A673 (cell line): ENCODE data around the gene DCLK2. TPM values are rescaled to one million over a fixed set of nuclear protein-coding genes. Genes with fewer than 3 reads are reported as not detected.

Experiments used
- BruUV-seq: library from RNA; stranded (reverse); fragments of 400-500 nt; replicated peaks from 2 replicates; lab custom pipeline; 2021; lab: Mats Ljungman, UMichigan
- CTCF ChIA-PET: fragments of 300-600 bp; sonication (Branson Sonifier 250); formaldehyde crosslinking; loops from one replicate; lab custom pipeline; 2022; ENCODE audit warnings: antibody characterized with exemption; lab: Charles Lee
- POLR2A ChIA-PET: fragments of 300-600 bp; sonication (Branson Sonifier 250); formaldehyde crosslinking; loops from one replicate; lab custom pipeline; 2022; ENCODE audit warnings: antibody characterized with exemption; ENCODE audit not compliant: low non-redundant PET; lab: Charles Lee
- DNase-seq: peaks from one replicate; pipeline ENCODE4 v3.0.0-alpha.2; 2015; ENCODE audit warnings: low spot score
- H3K27ac ChIP-seq: fragments of 200-600 bp; sonication (generic); 2 replicates; pipeline ENCODE4 v1.5.1; 2016; ENCODE audit warnings: mixed run types, low read depth, mild to moderate bottlenecking, mixed read lengths, antibody characterized with exemption, low read length; ENCODE audit not compliant: poor library complexity, severe bottlenecking
- H3K27me3 ChIP-seq: fragments of 200-600 bp; sonication (generic); replicated peaks from 2 replicates; pipeline ENCODE4 v1.6.1; 2017; ENCODE audit warnings: mixed run types, low read depth, mild to moderate bottlenecking, mixed read lengths, antibody characterized with exemption, low read length; ENCODE audit not compliant: insufficient read depth, poor library complexity
- H3K36me3 ChIP-seq: fragments of 200-600 bp; sonication (generic); 2 replicates; pipeline ENCODE4 v1.6.1; 2016; ENCODE audit warnings: mixed run types, mild to moderate bottlenecking, mixed read lengths, antibody characterized with exemption, low read length; ENCODE audit not compliant: insufficient read depth, poor library complexity, severe bottlenecking
- H3K4me1 ChIP-seq: fragments of 200-600 bp; sonication (generic); 2 replicates; pipeline ENCODE4 v1.6.1; 2017; ENCODE audit warnings: mixed run types, mild to moderate bottlenecking, mixed read lengths, antibody characterized with exemption, low read length; ENCODE audit not compliant: insufficient read depth, poor library complexity, severe bottlenecking
- H3K4me3 ChIP-seq: fragments of 200-600 bp; sonication (generic); 2 replicates; pipeline ENCODE4 v1.5.1; 2016; ENCODE audit warnings: low read depth, mixed run types, mild to moderate bottlenecking, mixed read lengths, low read length; ENCODE audit not compliant: poor library complexity, severe bottlenecking
- H3K9me3 ChIP-seq: fragments of 200-600 bp; sonication (generic); 2 replicates; pipeline ENCODE4 v1.6.1; 2016; ENCODE audit warnings: mixed run types, low read depth, mild to moderate bottlenecking, mixed read lengths, antibody characterized with exemption, low read length; ENCODE audit not compliant: poor library complexity, severe bottlenecking
- EZH2 ChIP-seq: fragments of 200-600 bp; sonication (generic); IDR thresholded peaks from 2 replicates; pipeline ENCODE4 v1.6.1; 2017; ENCODE audit warnings: borderline replicate concordance, low read depth, mild to moderate bottlenecking, mixed read lengths, antibody characterized with exemption, low read length; ENCODE audit not compliant: poor library complexity, severe bottlenecking
- intact Hi-C: fragments of 100-400 bp; cut with micrococcal nuclease; formaldehyde crosslinking; loops from one replicate; pipeline ENCODE4 v1.10.0; 2022; ENCODE audit not compliant: unreplicated experiment
- total RNA-seq: library from RNA; stranded (reverse); gene quantifications from 2 replicates; pipeline ENCODE4 v1.2.3, GENCODE V29; 2021
- TF ChIP-seq, protein P1 (sequence below): fragments of 300-800, 200-600 bp; sonication (generic); conservative IDR thresholded peaks from 2 replicates; pipeline ENCODE4 v1.5.1; 2017; ENCODE audit warnings: low read depth, mild to moderate bottlenecking, antibody characterized with exemption, low read length, moderate library complexity, mixed read lengths

DCLK2 gene
- total RNA-seq, 1 experiment from 2014 or later, result 4.9 TPM

- DNase-seq, result no peak
- Histone ChIP-seq H3K4me1 (no peaks in the 10 kb centered on the region), H3K27me3 (no peaks in the 10 kb centered on the region), H3K9me3 (peaks cover 8% of the 10 kb centered on the region), H3K4me3 (no peak overlapping the region), H3K27ac (no peak overlapping the region), H3K36me3 (no peaks in the 10 kb centered on the region)
- intact Hi-C loops, result no loop called here
- ChIA-PET POLR2A (no interaction called here), CTCF (no interaction called here)
- BruUV-seq, result no TSS peak
- TF ChIP-seq, protein P1, sequence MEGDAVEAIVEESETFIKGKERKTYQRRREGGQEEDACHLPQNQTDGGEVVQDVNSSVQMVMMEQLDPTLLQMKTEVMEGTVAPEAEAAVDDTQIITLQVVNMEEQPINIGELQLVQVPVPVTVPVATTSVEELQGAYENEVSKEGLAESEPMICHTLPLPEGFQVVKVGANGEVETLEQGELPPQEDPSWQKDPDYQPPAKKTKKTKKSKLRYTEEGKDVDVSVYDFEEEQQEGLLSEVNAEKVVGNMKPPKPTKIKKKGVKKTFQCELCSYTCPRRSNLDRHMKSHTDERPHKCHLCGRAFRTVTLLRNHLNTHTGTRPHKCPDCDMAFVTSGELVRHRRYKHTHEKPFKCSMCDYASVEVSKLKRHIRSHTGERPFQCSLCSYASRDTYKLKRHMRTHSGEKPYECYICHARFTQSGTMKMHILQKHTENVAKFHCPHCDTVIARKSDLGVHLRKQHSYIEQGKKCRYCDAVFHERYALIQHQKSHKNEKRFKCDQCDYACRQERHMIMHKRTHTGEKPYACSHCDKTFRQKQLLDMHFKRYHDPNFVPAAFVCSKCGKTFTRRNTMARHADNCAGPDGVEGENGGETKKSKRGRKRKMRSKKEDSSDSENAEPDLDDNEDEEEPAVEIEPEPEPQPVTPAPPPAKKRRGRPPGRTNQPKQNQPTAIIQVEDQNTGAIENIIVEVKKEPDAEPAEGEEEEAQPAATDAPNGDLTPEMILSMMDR, result no peak
- no peak for TF ChIP-seq EZH2
These were observed 38.3 kb downstream of the DCLK2 start for GRCh38 chr4:150116506-150116905.

DNA sequence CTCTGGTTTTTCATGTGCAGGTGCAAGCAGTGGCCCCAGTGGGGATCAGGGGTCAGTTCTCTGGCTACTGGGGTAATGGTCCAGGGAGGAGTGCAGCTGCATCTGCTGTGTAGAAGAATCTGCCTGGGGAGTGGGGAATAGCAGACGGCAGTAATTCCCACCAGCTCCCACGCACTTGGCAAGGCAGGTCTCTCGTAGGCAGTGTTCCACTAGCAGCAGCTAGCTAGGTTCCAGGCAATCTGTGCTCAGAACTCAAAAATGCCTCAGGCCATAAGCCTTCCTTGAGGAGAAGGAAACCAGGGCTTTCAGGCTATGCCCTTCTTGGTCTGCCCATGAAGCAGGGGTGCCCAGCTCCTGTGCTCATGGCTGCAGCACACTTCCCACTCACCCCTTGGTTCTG, 38.8 kb downstream of the DCLK2 start:
- no peak for DNase-seq
- TF ChIP-seq, protein P1, result no peak
- no peak for TF ChIP-seq EZH2
- H3K27me3 ChIP-seq, result no peaks in the 10 kb centered on the region
- POLR2A ChIA-PET, result no interaction called here
- CTCF ChIA-PET, result no interaction called here
- no peak overlapping the region for H3K27ac ChIP-seq
- intact Hi-C loops, result no loop called here
- no peaks in the 10 kb centered on the region for H3K36me3 ChIP-seq
- H3K9me3 ChIP-seq, result peaks cover 13% of the 10 kb centered on the region
- H3K4me1 ChIP-seq, result no peaks in the 10 kb centered on the region
- H3K4me3 ChIP-seq, result no peak overlapping the region
- no TSS peak for BruUV-seq

GRCh38 chr4:150117629-150118028, 39.4 kb downstream of the DCLK2 start:
- no peaks in the 10 kb centered on the region for H3K27me3 ChIP-seq
- H3K27ac ChIP-seq, result no peak overlapping the region
- H3K4me1 ChIP-seq, result no peaks in the 10 kb centered on the region
- CTCF ChIA-PET, result no interaction called here
- no peaks in the 10 kb centered on the region for H3K36me3 ChIP-seq
- intact Hi-C loops, result no loop called here
- H3K9me3 ChIP-seq, result peaks cover 13% of the 10 kb centered on the region
- no peak for DNase-seq
- BruUV-seq, result no TSS peak
- no peak for TF ChIP-seq EZH2
- TF ChIP-seq, protein P1, result no peak
- POLR2A ChIA-PET, result no interaction called here
- no peak overlapping the region for H3K4me3 ChIP-seq
